ENCODE measurements around the gene CYTH1. TPM values are rescaled to one million over a fixed set of nuclear protein-coding genes. Genes with fewer than 3 reads are reported as not detected.

CYTH1 gene
- total RNA-seq, 1 donor from 2014 or later = 25.0 TPM

GRCh38 chr17:78764871-78765270, 17.2 kb downstream of the CYTH1 start:
- H3K4me1 Mint-ChIP-seq (ENCODE audit: low read depth, unreplicated experiment) = peaks cover 6% of the 10 kb centered on the region
- peaks cover 2% of the 10 kb centered on the region for H3K36me3 Mint-ChIP-seq (ENCODE audit: low read depth, unreplicated experiment)
- Histone ChIP-seq H4K20me1 (ENCODE audit: insufficient read depth, low read length) (peaks cover 71% of the 10 kb centered on the region), H3K27me3 (ENCODE audit: insufficient read depth, low read length) (no peaks in the 10 kb centered on the region), H3K4me3 (ENCODE audit: insufficient read depth, low read depth, low read length) (no peak overlapping the region), H3K4me2 (ENCODE audit: low read length) (no peak overlapping the region), H3K9me3 (ENCODE audit: insufficient read depth, low read depth, low read length) (no peaks in the 10 kb centered on the region), H2AFZ (ENCODE audit: low read depth, low read length) (no peak overlapping the region), H3K36me3 (ENCODE audit: insufficient read depth, low read length) (no peaks in the 10 kb centered on the region), H3K9ac (ENCODE audit: low read length) (no peak overlapping the region), H3K4me1 (ENCODE audit: insufficient read depth, low read length) (peaks cover 3% of the 10 kb centered on the region), H3K27ac (ENCODE audit: low read depth, low read length) (no peak overlapping the region), H3K79me2 (ENCODE audit: insufficient read depth, low read length) (peaks cover 73% of the 10 kb centered on the region)
- H3K27ac Mint-ChIP-seq (ENCODE audit: unreplicated experiment) = no peak overlapping the region
- DNase-seq (ENCODE audit: low read depth) (no peak), FAIRE-seq (no peak)
- no peak overlapping the region for H3K4me3 Mint-ChIP-seq (ENCODE audit: unreplicated experiment)
- H3K9me3 Mint-ChIP-seq (ENCODE audit: unreplicated experiment) = no peaks in the 10 kb centered on the region
- H3K27me3 Mint-ChIP-seq (ENCODE audit: low read depth, unreplicated experiment) = no peaks in the 10 kb centered on the region
- TF ChIP-seq, protein P1, sequence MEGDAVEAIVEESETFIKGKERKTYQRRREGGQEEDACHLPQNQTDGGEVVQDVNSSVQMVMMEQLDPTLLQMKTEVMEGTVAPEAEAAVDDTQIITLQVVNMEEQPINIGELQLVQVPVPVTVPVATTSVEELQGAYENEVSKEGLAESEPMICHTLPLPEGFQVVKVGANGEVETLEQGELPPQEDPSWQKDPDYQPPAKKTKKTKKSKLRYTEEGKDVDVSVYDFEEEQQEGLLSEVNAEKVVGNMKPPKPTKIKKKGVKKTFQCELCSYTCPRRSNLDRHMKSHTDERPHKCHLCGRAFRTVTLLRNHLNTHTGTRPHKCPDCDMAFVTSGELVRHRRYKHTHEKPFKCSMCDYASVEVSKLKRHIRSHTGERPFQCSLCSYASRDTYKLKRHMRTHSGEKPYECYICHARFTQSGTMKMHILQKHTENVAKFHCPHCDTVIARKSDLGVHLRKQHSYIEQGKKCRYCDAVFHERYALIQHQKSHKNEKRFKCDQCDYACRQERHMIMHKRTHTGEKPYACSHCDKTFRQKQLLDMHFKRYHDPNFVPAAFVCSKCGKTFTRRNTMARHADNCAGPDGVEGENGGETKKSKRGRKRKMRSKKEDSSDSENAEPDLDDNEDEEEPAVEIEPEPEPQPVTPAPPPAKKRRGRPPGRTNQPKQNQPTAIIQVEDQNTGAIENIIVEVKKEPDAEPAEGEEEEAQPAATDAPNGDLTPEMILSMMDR (IDR thresholded peaks at IDR 0.05; ENCODE audit: insufficient read depth, low read depth, low read length) = no peak
- TF ChIP-seq EZH2 (IDR thresholded peaks at IDR 0.05; ENCODE audit: insufficient read depth, low read length) = no peak

- no peak overlapping the region for H3K4me3 Mint-ChIP-seq (ENCODE audit: unreplicated experiment)
- no peak for FAIRE-seq
- peaks cover 73% of the 10 kb centered on the region for H4K20me1 ChIP-seq (ENCODE audit: insufficient read depth, low read length)
- H2AFZ ChIP-seq (ENCODE audit: low read depth, low read length) = no peak overlapping the region
- H3K36me3 ChIP-seq (ENCODE audit: insufficient read depth, low read length) = no peaks in the 10 kb centered on the region
- H3K79me2 ChIP-seq (ENCODE audit: insufficient read depth, low read length) = peaks cover 72% of the 10 kb centered on the region
- peaks cover 2% of the 10 kb centered on the region for H3K36me3 Mint-ChIP-seq (ENCODE audit: low read depth, unreplicated experiment)
- no peak overlapping the region for H3K27ac ChIP-seq (ENCODE audit: low read depth, low read length)
- no peak overlapping the region for H3K27ac Mint-ChIP-seq (ENCODE audit: unreplicated experiment)
- no peaks in the 10 kb centered on the region for H3K27me3 ChIP-seq (ENCODE audit: insufficient read depth, low read length)
- H3K4me2 ChIP-seq (ENCODE audit: low read length) = no peak overlapping the region
- TF ChIP-seq, protein P1 (IDR thresholded peaks at IDR 0.05; ENCODE audit: insufficient read depth, low read depth, low read length) = no peak
- TF ChIP-seq EZH2 (IDR thresholded peaks at IDR 0.05; ENCODE audit: insufficient read depth, low read length) = no peak
- peaks cover 15% of the 10 kb centered on the region for H3K4me1 Mint-ChIP-seq (ENCODE audit: low read depth, unreplicated experiment)
- H3K27me3 Mint-ChIP-seq (ENCODE audit: low read depth, unreplicated experiment) = no peaks in the 10 kb centered on the region
- H3K9me3 Mint-ChIP-seq (ENCODE audit: unreplicated experiment) = no peaks in the 10 kb centered on the region
- peaks cover 9% of the 10 kb centered on the region for H3K4me1 ChIP-seq (ENCODE audit: insufficient read depth, low read length)
- H3K9ac ChIP-seq (ENCODE audit: low read length) = no peak overlapping the region
- peak; percentile 72 for DNase-seq (ENCODE audit: low read depth)
- no peak overlapping the region for H3K4me3 ChIP-seq (ENCODE audit: insufficient read depth, low read depth, low read length)
- no peaks in the 10 kb centered on the region for H3K9me3 ChIP-seq (ENCODE audit: insufficient read depth, low read depth, low read length)
These were observed 18.5 kb downstream of the CYTH1 start for GRCh38 chr17:78763561-78763960.

DNA sequence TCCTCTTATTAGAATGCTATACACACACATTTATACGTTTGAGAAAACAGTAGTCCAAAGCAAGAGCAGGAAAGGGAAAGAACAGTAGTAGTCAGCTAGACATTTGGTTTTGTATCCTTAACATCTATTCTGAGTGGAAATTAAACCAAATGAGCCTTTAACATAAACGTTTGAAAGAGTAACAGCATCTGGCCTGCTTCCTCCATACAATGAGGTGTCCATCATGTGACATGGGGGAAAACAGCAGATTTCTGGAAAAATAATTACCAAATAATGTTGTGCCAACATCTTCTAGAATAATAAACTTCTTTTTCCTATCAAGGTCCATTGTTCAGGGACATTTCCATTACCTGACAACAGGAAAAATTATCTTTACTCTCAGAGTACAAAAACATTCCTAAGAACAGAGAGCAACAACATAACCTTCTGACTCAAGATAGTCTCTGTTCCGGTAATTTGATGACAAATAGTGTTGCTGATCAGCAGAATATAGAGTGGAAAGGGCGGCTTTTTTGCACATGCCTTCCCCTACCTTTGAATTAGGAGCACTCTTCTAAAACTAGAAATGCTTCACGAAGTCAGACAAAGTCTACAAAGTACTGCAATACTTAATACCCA, 20.2 kb downstream of the CYTH1 start:
- H3K27me3 Mint-ChIP-seq (ENCODE audit: low read depth, unreplicated experiment) = no peaks in the 10 kb centered on the region
- H3K4me3 ChIP-seq (ENCODE audit: insufficient read depth, low read depth, low read length) = no peak overlapping the region

More for the DNA sequence above, 20.2 kb downstream of the CYTH1 start:
- Histone ChIP-seq H3K27me3 (ENCODE audit: insufficient read depth, low read length) (no peaks in the 10 kb centered on the region), H3K9me3 (ENCODE audit: insufficient read depth, low read depth, low read length) (no peaks in the 10 kb centered on the region), H3K79me2 (ENCODE audit: insufficient read depth, low read length) (peaks cover 65% of the 10 kb centered on the region), H4K20me1 (ENCODE audit: insufficient read depth, low read length) (peaks cover 70% of the 10 kb centered on the region), H2AFZ (ENCODE audit: low read depth, low read length) (no peak overlapping the region), H3K27ac (ENCODE audit: low read depth, low read length) (no peak overlapping the region), H3K4me1 (ENCODE audit: insufficient read depth, low read length) (peaks cover 9% of the 10 kb centered on the region), H3K4me2 (ENCODE audit: low read length) (peak overlapping the region; percentile 1), H3K36me3 (ENCODE audit: insufficient read depth, low read length) (no peaks in the 10 kb centered on the region), H3K9ac (ENCODE audit: low read length) (no peak overlapping the region)
- Mint-ChIP-seq H3K27ac (ENCODE audit: unreplicated experiment) (no peak overlapping the region), H3K4me1 (ENCODE audit: low read depth, unreplicated experiment) (peaks cover 15% of the 10 kb centered on the region), H3K4me3 (ENCODE audit: unreplicated experiment) (no peak overlapping the region), H3K9me3 (ENCODE audit: unreplicated experiment) (no peaks in the 10 kb centered on the region), H3K36me3 (ENCODE audit: low read depth, unreplicated experiment) (peaks cover 2% of the 10 kb centered on the region)
- DNase-seq (ENCODE audit: low read depth) (peak; percentile 45), FAIRE-seq (no peak)
- TF ChIP-seq, protein P1 (IDR thresholded peaks at IDR 0.05; ENCODE audit: insufficient read depth, low read depth, low read length) = no peak
- no peak for TF ChIP-seq EZH2 (IDR thresholded peaks at IDR 0.05; ENCODE audit: insufficient read depth, low read length)

All from astrocyte (in vitro differentiated cells and primary cell).